ENCODE data around the gene MISP.

MISP gene

DNA sequence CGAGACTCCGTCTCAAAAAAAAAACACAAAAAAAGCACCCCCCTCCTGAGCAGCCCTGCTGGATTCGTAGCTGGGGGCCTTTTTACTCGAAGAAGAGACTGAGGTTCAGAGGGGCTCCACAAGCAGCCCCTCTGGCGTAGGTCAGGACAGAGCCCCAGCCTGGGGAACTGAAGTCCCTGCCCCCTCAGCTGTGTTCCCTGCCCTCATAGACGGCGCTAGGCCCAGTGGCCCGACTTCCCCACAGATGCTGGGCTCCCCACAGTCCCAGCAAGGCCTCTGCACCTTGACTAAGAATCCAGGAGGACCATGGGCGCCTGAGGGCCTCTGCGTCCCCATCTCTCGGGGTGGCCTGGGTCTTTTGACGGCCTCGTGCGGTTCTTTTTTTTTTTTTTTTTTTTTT, 1.1 kb upstream of the MISP start:
- TF ChIP-seq, protein P1, sequence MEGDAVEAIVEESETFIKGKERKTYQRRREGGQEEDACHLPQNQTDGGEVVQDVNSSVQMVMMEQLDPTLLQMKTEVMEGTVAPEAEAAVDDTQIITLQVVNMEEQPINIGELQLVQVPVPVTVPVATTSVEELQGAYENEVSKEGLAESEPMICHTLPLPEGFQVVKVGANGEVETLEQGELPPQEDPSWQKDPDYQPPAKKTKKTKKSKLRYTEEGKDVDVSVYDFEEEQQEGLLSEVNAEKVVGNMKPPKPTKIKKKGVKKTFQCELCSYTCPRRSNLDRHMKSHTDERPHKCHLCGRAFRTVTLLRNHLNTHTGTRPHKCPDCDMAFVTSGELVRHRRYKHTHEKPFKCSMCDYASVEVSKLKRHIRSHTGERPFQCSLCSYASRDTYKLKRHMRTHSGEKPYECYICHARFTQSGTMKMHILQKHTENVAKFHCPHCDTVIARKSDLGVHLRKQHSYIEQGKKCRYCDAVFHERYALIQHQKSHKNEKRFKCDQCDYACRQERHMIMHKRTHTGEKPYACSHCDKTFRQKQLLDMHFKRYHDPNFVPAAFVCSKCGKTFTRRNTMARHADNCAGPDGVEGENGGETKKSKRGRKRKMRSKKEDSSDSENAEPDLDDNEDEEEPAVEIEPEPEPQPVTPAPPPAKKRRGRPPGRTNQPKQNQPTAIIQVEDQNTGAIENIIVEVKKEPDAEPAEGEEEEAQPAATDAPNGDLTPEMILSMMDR (IDR thresholded peaks at IDR 0.05; ENCODE audit: low read depth, low read length), result no peak
- no peak overlapping the region for H3K4me3 ChIP-seq (ENCODE audit: low read depth, low read length)

DNA sequence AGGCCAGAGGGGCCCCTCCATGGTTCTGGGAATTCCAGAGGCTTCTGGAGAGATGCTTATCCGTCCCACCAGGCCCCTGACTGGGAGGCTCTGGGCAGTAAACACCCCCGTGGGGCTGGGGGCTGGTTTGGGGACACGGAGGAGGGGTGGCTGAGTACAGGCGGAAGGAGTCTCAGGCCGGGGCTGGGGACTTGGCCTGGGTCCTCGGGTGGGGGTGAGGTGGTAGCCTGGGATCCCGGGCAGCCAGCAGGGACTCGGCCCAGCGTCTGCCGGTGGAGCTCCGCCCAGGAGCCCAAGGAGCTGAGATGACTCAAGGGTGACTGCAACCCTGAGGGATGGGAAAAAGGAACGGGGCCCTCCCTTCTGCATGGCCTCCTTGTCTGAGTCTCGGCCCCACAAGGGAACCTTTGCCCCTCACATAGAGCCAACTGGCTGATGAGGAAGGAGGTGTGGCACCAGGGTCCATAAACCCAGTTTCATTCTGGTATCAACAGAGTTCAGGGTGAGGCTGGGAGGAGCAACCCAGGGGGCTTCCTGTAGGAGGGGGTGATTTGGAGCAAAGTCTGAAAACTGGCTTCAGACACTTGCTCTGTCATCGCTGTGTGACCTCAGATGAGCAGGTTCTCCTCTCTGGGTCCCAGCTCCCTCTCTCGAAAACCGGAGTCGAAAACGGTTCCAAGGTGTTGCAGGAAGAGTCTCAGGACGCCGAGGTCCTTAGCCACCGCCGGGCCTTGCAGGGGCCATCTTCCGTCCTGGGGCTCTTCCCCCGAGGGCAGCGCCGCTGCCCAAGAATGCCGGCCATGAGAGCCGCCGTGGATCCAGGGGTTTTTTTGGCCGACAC, 809 bp downstream of the MISP start:
- TF ChIP-seq, protein P1 (IDR thresholded peaks at IDR 0.05; ENCODE audit: low read depth, low read length), result no peak
- no peak overlapping the region for H3K4me3 ChIP-seq (ENCODE audit: low read depth, low read length)

DNA sequence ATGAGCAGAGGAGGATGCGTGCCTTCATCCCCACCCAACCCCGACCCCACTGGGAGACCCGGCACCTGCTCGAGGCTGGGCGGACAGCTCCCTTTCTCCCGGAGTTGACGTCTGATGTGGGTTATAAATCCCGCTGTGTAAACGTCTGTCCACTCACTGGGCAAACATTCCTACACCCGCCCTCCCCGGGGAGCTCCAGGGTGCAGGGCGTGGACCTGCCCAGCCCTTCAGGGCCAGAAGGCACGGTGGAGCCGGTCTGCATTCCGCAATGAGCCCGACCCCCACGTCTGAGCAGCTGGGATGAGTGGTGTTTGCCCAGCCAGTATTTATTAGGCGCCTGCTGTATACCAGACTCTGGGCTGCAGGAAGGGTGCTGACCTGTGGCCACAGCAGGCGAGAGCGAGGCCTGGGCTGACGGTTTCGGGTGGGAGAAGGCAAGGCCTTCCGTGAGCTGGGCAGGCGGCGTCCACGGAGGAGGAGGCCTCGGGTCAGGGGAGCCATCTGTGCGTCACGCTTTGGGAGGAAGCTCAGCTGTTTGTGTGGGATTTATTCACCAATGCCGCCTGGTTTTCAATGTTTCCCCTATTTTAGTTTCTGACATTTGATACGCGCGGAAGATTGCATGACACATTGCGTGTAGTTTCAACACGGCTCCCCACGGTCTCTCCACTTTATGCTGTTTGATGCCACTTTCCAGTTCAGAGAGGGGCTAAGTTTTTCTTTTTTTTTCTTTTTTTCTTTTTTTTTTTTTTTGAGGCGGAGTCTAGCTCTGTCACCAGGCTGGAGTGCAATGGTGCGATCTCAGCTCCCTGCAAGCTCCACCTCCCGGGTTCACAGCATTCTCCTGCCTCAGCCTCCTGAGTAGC, 2.0 kb downstream of the MISP start:
- TF ChIP-seq, protein P1 (IDR thresholded peaks at IDR 0.05; ENCODE audit: low read depth, low read length), result no peak
- no peak overlapping the region; the same call in 1 of the 2 replicates for H3K4me3 ChIP-seq (ENCODE audit: low read depth, low read length)

DNA sequence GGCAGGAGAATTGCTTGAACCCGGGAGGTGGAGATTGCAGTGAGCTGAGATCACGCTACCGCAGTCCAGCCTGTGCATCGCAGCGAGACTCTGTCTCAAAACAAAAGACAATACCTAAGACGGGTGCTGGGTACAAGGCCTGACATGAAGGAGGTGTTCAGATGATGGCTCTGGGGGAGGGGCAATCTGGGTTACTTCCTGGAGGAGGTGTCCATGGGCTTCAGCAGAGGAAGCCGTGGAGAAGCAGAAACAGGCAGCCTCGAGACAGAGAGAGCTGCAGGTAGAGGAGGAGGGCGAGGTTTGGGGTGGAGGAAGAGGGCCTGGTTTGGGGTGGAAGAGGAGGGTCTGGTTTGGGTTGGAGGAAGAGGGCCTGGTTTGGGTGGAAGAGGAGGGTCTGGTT, 3.6 kb downstream of the MISP start:
- no peak overlapping the region for H3K4me3 ChIP-seq (ENCODE audit: low read depth, low read length)
- TF ChIP-seq, protein P1 (IDR thresholded peaks at IDR 0.05; ENCODE audit: low read depth, low read length), result no peak

DNA sequence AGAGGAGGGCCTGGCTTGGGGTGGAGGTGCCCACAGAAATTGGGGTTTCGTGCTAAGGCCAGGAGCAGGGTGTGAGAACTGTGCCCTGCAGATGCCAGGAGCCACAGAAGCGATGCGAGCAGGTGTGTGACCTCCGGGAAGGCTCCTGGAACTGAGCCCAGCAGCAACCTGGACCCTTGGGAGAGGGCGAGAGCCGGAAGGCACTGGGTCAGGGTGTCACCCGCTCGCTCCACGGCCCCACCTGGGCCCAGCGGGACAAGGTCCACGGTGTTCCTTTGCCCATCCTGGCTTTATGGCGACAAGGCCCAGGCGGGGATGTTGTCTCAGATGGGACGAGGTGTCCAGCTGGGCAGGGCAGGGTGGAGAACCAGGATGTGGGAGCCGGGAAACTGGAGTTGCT, 4.2 kb downstream of the MISP start:
- TF ChIP-seq, protein P1 (IDR thresholded peaks at IDR 0.05; ENCODE audit: low read depth, low read length), result no peak

DNA sequence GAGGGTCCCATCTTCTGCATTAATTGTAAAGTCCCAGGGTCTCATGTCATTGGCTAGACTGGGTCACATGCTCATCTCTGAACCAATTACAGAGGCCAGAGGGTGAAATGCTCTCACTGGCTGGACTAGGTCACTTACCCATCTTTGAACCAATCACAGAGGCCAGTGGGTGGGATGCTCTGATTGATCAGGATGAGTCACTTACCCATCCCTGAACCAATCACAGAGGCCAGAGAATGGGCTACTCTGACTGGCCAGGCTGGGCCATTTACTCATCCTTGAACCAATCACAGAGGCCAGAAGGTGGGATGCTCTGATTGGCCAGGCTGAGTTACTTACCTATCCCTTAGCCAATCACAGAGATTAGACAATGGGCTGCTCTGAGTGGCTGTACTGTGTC, 5.3 kb downstream of the MISP start:
- TF ChIP-seq, protein P1 (IDR thresholded peaks at IDR 0.05; ENCODE audit: low read depth, low read length), result no peak
- no peak overlapping the region for H3K4me3 ChIP-seq (ENCODE audit: low read depth, low read length)

More for the DNA sequence above, 4.2 kb downstream of the MISP start:
- no peak overlapping the region for H3K4me3 ChIP-seq (ENCODE audit: low read depth, low read length)

Data from WI38 (cell line).